GM12875 (cell line): ENCODE data around the gene MEF2A.

Experiments
- H3K4me3 ChIP-seq: one replicate; pipeline ENCODE4 v1.5.1; 2011; ENCODE audit warnings: low read depth, low read length, control low read depth
- CTCF ChIP-seq: IDR thresholded peaks from 2 replicates; pipeline ENCODE4 v1.5.1; 2011; ENCODE audit warnings: low read depth, mild to moderate bottlenecking, control low read depth, inconsistent platforms, low read length, moderate library complexity, borderline replicate concordance; ENCODE audit not compliant: insufficient read depth

The MEF2A gene

DNA sequence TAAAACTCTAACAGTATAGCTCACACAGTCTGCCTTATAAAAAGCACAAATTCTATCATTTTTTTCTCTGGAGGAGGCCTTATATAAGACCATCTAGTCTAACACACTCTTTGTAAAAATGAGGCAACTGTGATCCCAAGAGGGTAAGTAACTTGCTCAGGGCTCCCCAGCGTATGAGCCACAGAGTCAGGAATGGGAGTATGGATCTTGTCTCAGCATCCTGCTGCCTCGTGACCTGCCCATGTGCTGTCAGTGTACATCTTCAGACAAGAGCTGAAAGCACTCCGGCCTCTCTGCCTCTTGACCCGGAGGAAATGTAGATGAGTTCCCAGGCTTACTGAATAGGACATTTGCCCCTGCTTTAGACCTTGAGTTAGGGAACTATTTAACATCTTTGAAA, 28.4 kb upstream of the MEF2A start:
- no peak overlapping the region for H3K4me3 ChIP-seq

GRCh38 chr15:99538261-99538660, 27.5 kb upstream of the MEF2A start:
- H3K4me3 ChIP-seq: no peak overlapping the region
- no peak for TF ChIP-seq CTCF

More for the DNA sequence above, 28.4 kb upstream of the MEF2A start:
- no peak for TF ChIP-seq CTCF

GRCh38 chr15:99542828-99543227, 23.0 kb upstream of the MEF2A start:
- TF ChIP-seq CTCF: no peak
- no peak overlapping the region for H3K4me3 ChIP-seq

DNA sequence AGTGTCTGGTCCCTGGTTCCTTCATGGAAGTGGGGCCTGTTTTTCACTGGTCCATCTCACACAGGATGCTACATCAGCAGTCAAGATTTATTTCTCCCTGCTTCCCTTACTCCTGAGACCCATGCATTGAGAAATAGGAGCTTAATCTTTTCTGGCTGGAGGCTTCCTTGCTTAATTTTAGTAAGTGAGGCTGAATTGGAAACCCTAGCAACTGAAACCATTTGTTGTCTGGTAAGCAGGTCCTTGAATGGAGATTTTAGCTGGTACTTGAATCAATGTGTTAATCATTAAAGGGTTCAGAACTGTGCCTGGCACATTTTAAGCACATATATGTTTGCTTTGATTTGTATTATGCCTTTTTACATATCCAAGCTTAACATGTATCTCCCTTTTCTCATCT, 20.2 kb upstream of the MEF2A start:
- H3K4me3 ChIP-seq: no peak overlapping the region
- TF ChIP-seq CTCF: no peak

- TF ChIP-seq CTCF: no peak
These were observed 19.2 kb upstream of the MEF2A start for GRCh38 chr15:99546441-99547100.

DNA sequence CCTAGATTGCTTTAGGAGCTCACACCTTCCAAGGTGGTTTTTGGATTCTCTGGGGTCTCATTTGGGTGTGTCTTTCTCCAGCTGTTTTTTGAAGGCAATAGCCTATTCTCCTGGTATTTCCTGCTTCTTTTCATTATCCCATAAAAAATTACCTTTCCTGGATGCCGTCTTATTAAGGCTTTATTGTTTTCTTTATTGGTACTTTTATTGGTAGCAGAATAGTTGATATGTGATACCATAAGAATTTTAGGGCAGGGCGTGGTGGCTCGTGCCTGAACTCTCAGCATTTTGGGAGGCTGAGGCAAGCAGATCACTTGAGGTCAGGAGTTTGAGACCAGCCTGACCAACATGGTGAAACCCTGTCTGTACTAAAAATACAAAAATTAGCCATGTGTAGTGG, 18.3 kb upstream of the MEF2A start:
- H3K4me3 ChIP-seq: no peak overlapping the region
- TF ChIP-seq CTCF: no peak

More at GRCh38 chr15:99546441-99547100, 19.2 kb upstream of the MEF2A start:
- H3K4me3 ChIP-seq: no peak overlapping the region

GRCh38 chr15:99550077-99550476, 15.7 kb upstream of the MEF2A start:
- H3K4me3 ChIP-seq: no peak overlapping the region
- no peak for TF ChIP-seq CTCF
